Activated naive CD4-positive, alpha-beta T cell treated with anti-CD3 and anti-CD28 coated beads, Interleukin-2, amount 10 ng/mL, durations not matched to agents 7 days and 5 days (primary cell): ENCODE data around the gene KPNA5.
"Not testable (repeated sequence)": the region's sequence is repeated elsewhere in the genome, so short reads cannot be mapped to it uniquely, and the experiment has no call there.

Experiments used
- CTCF ChIA-PET: fragments of 350-600 bp; sonication (Branson Sonifier 250); formaldehyde crosslinking; loops from one replicate; lab custom pipeline; 2021; ENCODE audit warnings: antibody characterized with exemption; lab: Charles Lee
- DNase-seq: peaks from one replicate; pipeline ENCODE4 v3.0.0-alpha.2; 2020
- H3K27ac Mint-ChIP-seq: one replicate; pipeline ENCODE4 v1.8.0; 2021; ENCODE audit warnings: mild to moderate bottlenecking, moderate library complexity, mixed read lengths
- H3K27me3 Mint-ChIP-seq: one replicate; pipeline ENCODE4 v1.8.0; 2021; ENCODE audit warnings: mild to moderate bottlenecking, mixed read lengths
- H3K36me3 Mint-ChIP-seq: one replicate; pipeline ENCODE4 v1.8.0; 2021; ENCODE audit warnings: mixed read lengths
- H3K4me1 Mint-ChIP-seq: one replicate; pipeline ENCODE4 v1.8.0; 2021; ENCODE audit warnings: mixed read lengths
- H3K4me3 Mint-ChIP-seq: one replicate; pipeline ENCODE4 v1.8.0; 2021; ENCODE audit warnings: mild to moderate bottlenecking, moderate library complexity, mixed read lengths
- H3K9me3 Mint-ChIP-seq: one replicate; pipeline ENCODE4 v1.8.0; 2021; ENCODE audit warnings: mixed read lengths

Gene KPNA5

GRCh38 chr6:116680880-116681672 is at the start of gene KPNA5:
KPNA5 (plus strand) TSS chr6:116681211; CDS start chr6:116681335, 124 bp downstream.
- Mint-ChIP-seq H3K4me3 (peak within 1 kb of the TSS; percentile 95), H3K36me3 (peaks cover 21% of the 10 kb centered on the region), H3K9me3 (peaks cover 3% of the 10 kb centered on the region), H3K27ac (peak within 1 kb of the TSS; percentile 98), H3K4me1 (peaks cover 35% of the 10 kb centered on the region), H3K27me3 (peaks cover 4% of the 10 kb centered on the region)
- CTCF ChIA-PET, result interaction anchor here (1.1 kb wide), 1 partner anchor 14 kb away, joined by 3 read pairs; no protein-coding TSS in a partner anchor
- peak; percentile 95 for DNase-seq

- Mint-ChIP-seq H3K27ac (peak overlapping the region; percentile 21), H3K36me3 (peaks cover 15% of the 10 kb centered on the region), H3K9me3 (no peaks in the 10 kb centered on the region), H3K27me3 (no peaks in the 10 kb centered on the region), H3K4me3 (no peak overlapping the region), H3K4me1 (peaks cover 3% of the 10 kb centered on the region)
- CTCF ChIA-PET, result interaction anchor here (1.4 kb wide), 1 partner anchor 13 kb away, joined by 3 read pairs; no protein-coding TSS in a partner anchor
- no peak for DNase-seq
These were observed 49.5 kb upstream of the KPNA5 start for GRCh38 chr6:116631379-116631990.

- CTCF ChIA-PET, result interaction anchor here (1.1 kb wide), 1 partner anchor 11 kb away, joined by 3 read pairs; no protein-coding TSS in a partner anchor
These were observed 47.3 kb upstream of the KPNA5 start for GRCh38 chr6:116633685-116634084.

GRCh38 chr6:116648156-116648555 is 32.9 kb upstream of the KPNA5 start:
- CTCF ChIA-PET, result interaction anchor here (0.7 kb wide), 1 partner anchor 8 kb away, joined by 3 read pairs; no protein-coding TSS in a partner anchor
- H3K36me3 Mint-ChIP-seq, result peaks cover 40% of the 10 kb centered on the region

More at GRCh38 chr6:116633685-116634084, 47.3 kb upstream of the KPNA5 start:
- H3K36me3 Mint-ChIP-seq, result peaks cover 20% of the 10 kb centered on the region
- no peaks in the 10 kb centered on the region for H3K9me3 Mint-ChIP-seq
- H3K4me3 Mint-ChIP-seq, result no peak overlapping the region
- no peaks in the 10 kb centered on the region for H3K27me3 Mint-ChIP-seq
- H3K4me1 Mint-ChIP-seq, result peaks cover 3% of the 10 kb centered on the region
- DNase-seq, result no peak
- H3K27ac Mint-ChIP-seq, result no peak overlapping the region

GRCh38 chr6:116649129-116649528 is 31.9 kb upstream of the KPNA5 start:
- Mint-ChIP-seq H3K4me1 (peaks cover 14% of the 10 kb centered on the region), H3K36me3 (peaks cover 32% of the 10 kb centered on the region), H3K4me3 (no peak overlapping the region), H3K27ac (no peak overlapping the region), H3K9me3 (no peaks in the 10 kb centered on the region), H3K27me3 (no peaks in the 10 kb centered on the region)
- CTCF ChIA-PET, result interaction anchor here (0.6 kb wide), 1 partner anchor 459 kb away, joined by 3 read pairs; no protein-coding TSS in a partner anchor
- no peak for DNase-seq

More at GRCh38 chr6:116648156-116648555, 32.9 kb upstream of the KPNA5 start:
- Mint-ChIP-seq H3K9me3 (no peaks in the 10 kb centered on the region), H3K4me3 (no peak overlapping the region), H3K4me1 (peaks cover 14% of the 10 kb centered on the region), H3K27me3 (no peaks in the 10 kb centered on the region), H3K27ac (no peak overlapping the region)
- DNase-seq, result no peak

GRCh38 chr6:116651916-116652315 is 29.1 kb upstream of the KPNA5 start:
- no peak for DNase-seq
- no peaks in the 10 kb centered on the region for H3K9me3 Mint-ChIP-seq
- peaks cover 28% of the 10 kb centered on the region for H3K36me3 Mint-ChIP-seq
- peaks cover 14% of the 10 kb centered on the region for H3K4me1 Mint-ChIP-seq
- no peak overlapping the region for H3K4me3 Mint-ChIP-seq
- no peak overlapping the region for H3K27ac Mint-ChIP-seq
- no peaks in the 10 kb centered on the region for H3K27me3 Mint-ChIP-seq
- CTCF ChIA-PET, result no interaction called here

GRCh38 chr6:116661594-116661993 is 19.4 kb upstream of the KPNA5 start:
- no peak overlapping the region for H3K27ac Mint-ChIP-seq
- no peak overlapping the region for H3K4me3 Mint-ChIP-seq
- CTCF ChIA-PET, result no interaction called here
- peaks cover 40% of the 10 kb centered on the region for H3K4me1 Mint-ChIP-seq
- no peaks in the 10 kb centered on the region for H3K9me3 Mint-ChIP-seq
- peaks cover 51% of the 10 kb centered on the region for H3K36me3 Mint-ChIP-seq
- no peak for DNase-seq
- H3K27me3 Mint-ChIP-seq, result no peaks in the 10 kb centered on the region

GRCh38 chr6:116662202-116662601 is 18.8 kb upstream of the KPNA5 start:
- H3K4me1 Mint-ChIP-seq, result peaks cover 45% of the 10 kb centered on the region
- H3K36me3 Mint-ChIP-seq, result peaks cover 50% of the 10 kb centered on the region
- H3K27me3 Mint-ChIP-seq, result no peaks in the 10 kb centered on the region
- no peak overlapping the region for H3K27ac Mint-ChIP-seq
- no peak overlapping the region for H3K4me3 Mint-ChIP-seq
- CTCF ChIA-PET, result no interaction called here
- no peaks in the 10 kb centered on the region for H3K9me3 Mint-ChIP-seq
- DNase-seq, result no peak

GRCh38 chr6:116663308-116663707 is 17.7 kb upstream of the KPNA5 start:
- H3K36me3 Mint-ChIP-seq, result peaks cover 47% of the 10 kb centered on the region
- CTCF ChIA-PET, result no interaction called here
- H3K4me3 Mint-ChIP-seq, result no peak overlapping the region
- no peak overlapping the region for H3K27ac Mint-ChIP-seq
- H3K4me1 Mint-ChIP-seq, result peaks cover 53% of the 10 kb centered on the region
- H3K9me3 Mint-ChIP-seq, result no peaks in the 10 kb centered on the region
- no peaks in the 10 kb centered on the region for H3K27me3 Mint-ChIP-seq
- DNase-seq, result no peak

- peaks cover 53% of the 10 kb centered on the region for H3K4me1 Mint-ChIP-seq
- H3K27ac Mint-ChIP-seq, H3K4me3 Mint-ChIP-seq, DNase-seq, CTCF ChIA-PET, H3K27me3 Mint-ChIP-seq, H3K9me3 Mint-ChIP-seq: not testable (repeated sequence)
- H3K36me3 Mint-ChIP-seq, result peaks cover 45% of the 10 kb centered on the region
These were observed 16.8 kb upstream of the KPNA5 start for GRCh38 chr6:116664169-116664568.

GRCh38 chr6:116665464-116665863 is 15.5 kb upstream of the KPNA5 start:
- Mint-ChIP-seq H3K4me1 (peaks cover 52% of the 10 kb centered on the region), H3K27me3 (no peaks in the 10 kb centered on the region), H3K4me3 (peak overlapping the region; percentile 20), H3K36me3 (peaks cover 38% of the 10 kb centered on the region), H3K9me3 (no peaks in the 10 kb centered on the region), H3K27ac (no peak overlapping the region)
- DNase-seq, result no peak
- CTCF ChIA-PET, result interaction anchor here (1.5 kb wide), 1 partner anchor 95 kb away, joined by 4 read pairs; no protein-coding TSS in a partner anchor

GRCh38 chr6:116666869-116667268 is 14.1 kb upstream of the KPNA5 start:
- H3K36me3 Mint-ChIP-seq, result peaks cover 32% of the 10 kb centered on the region
- no peaks in the 10 kb centered on the region for H3K27me3 Mint-ChIP-seq
- DNase-seq, result no peak
- peak overlapping the region; percentile 73 for H3K27ac Mint-ChIP-seq
- CTCF ChIA-PET, result interaction anchor here (0.9 to 1.5 kb wide), 3 partner anchors 15 to 97 kb away, joined by 3 to 4 read pairs (median 4); no protein-coding TSS in a partner anchor
- peak overlapping the region; percentile 53 for H3K4me3 Mint-ChIP-seq
- H3K4me1 Mint-ChIP-seq, result peaks cover 45% of the 10 kb centered on the region
- no peaks in the 10 kb centered on the region for H3K9me3 Mint-ChIP-seq

- DNase-seq, result no peak
- CTCF ChIA-PET, result interaction anchor here (1.5 kb wide), 1 partner anchor 14 kb away, joined by 3 read pairs; no protein-coding TSS in a partner anchor
- peak overlapping the region; percentile 95 for H3K27ac Mint-ChIP-seq
- peaks cover 39% of the 10 kb centered on the region for H3K4me1 Mint-ChIP-seq
- H3K4me3 Mint-ChIP-seq, result peak overlapping the region; percentile 98
- H3K9me3 Mint-ChIP-seq, result no peaks in the 10 kb centered on the region
- peaks cover 6% of the 10 kb centered on the region for H3K27me3 Mint-ChIP-seq
- H3K36me3 Mint-ChIP-seq, result peaks cover 27% of the 10 kb centered on the region
These were observed 13.4 kb upstream of the KPNA5 start for GRCh38 chr6:116667623-116668022.

- H3K9me3 Mint-ChIP-seq, result no peaks in the 10 kb centered on the region
- DNase-seq, result no peak
- H3K4me1 Mint-ChIP-seq, result peaks cover 7% of the 10 kb centered on the region
- no peak overlapping the region for H3K4me3 Mint-ChIP-seq
- H3K36me3 Mint-ChIP-seq, result peaks cover under 1% of the 10 kb centered on the region
- CTCF ChIA-PET, result no interaction called here
- no peak overlapping the region for H3K27ac Mint-ChIP-seq
- H3K27me3 Mint-ChIP-seq, result peaks cover 9% of the 10 kb centered on the region
These were observed 8.7 kb upstream of the KPNA5 start for GRCh38 chr6:116672306-116672705.
